Neural cell (in vitro differentiated cells): ENCODE results near the gene INPP5F. TPM values are rescaled to one million over a fixed set of nuclear protein-coding genes. Genes with fewer than 3 reads are reported as not detected.
"Not testable (repeated sequence)": the region's sequence is repeated elsewhere in the genome, so short reads cannot be mapped to it uniquely, and the experiment has no call there.

ENCODE experiments used
- H2AFZ ChIP-seq: fragments of 200-600, 300-800 bp; sonication (generic), shearing (Covaris generic); 2 replicates; pipeline ENCODE4 v1.6.0; 2014; ENCODE audit warnings: low read depth, mild to moderate bottlenecking, antibody characterized with exemption, low read length, moderate library complexity
- H3F3A ChIP-seq: fragments of 200-600 bp; shearing (Covaris generic); 2 replicates; pipeline ENCODE4 v1.6.1; 2016; ENCODE audit warnings: mild to moderate bottlenecking, moderate library complexity, mixed read lengths, antibody characterized with exemption, low read length; ENCODE audit not compliant: insufficient read depth, poor library complexity, severe bottlenecking
- H3K27ac ChIP-seq: fragments of 200-600, 300-800 bp; sonication (generic), shearing (Covaris generic); 2 replicates; pipeline ENCODE4 v1.5.1; 2014; ENCODE audit warnings: mild to moderate bottlenecking, low read length, moderate library complexity
- H3K27me3 ChIP-seq: fragments of 300-800, 200-600 bp; sonication (generic), shearing (Covaris generic); 2 replicates; pipeline ENCODE4 v1.6.0; 2014; ENCODE audit warnings: mild to moderate bottlenecking, low read depth, low read length, moderate library complexity; ENCODE audit not compliant: insufficient read depth
- H3K36me3 ChIP-seq: fragments of 300-800, 200-600 bp; sonication (generic), shearing (Covaris generic); 2 replicates; pipeline ENCODE4 v1.5.1; 2014; ENCODE audit warnings: mild to moderate bottlenecking, antibody characterized with exemption, low read length, moderate library complexity; ENCODE audit not compliant: insufficient read depth
- H3K4me2 ChIP-seq: fragments of 300-800, 200-600 bp; sonication (generic), shearing (Covaris generic); 2 replicates; pipeline ENCODE4 v1.6.0; 2014; ENCODE audit warnings: mild to moderate bottlenecking, low read length
- H3K4me3 ChIP-seq: fragments of 300-800, 200-600 bp; sonication (generic), shearing (Covaris generic); 2 replicates; pipeline ENCODE4 v1.5.1; 2014; ENCODE audit warnings: mild to moderate bottlenecking, low read length, moderate library complexity
- H3K79me2 ChIP-seq: fragments of 200-600 bp; shearing (Covaris generic); replicated peaks from 2 replicates; pipeline ENCODE4 v1.6.0; 2014; ENCODE audit warnings: mild to moderate bottlenecking, low read length, moderate library complexity; ENCODE audit not compliant: insufficient read depth
- H3K9ac ChIP-seq: fragments of 300-800, 200-600 bp; sonication (generic), shearing (Covaris generic); 2 replicates; pipeline ENCODE4 v1.6.1; 2016; ENCODE audit warnings: mild to moderate bottlenecking, low read length, mixed read lengths
- H3K9me2 ChIP-seq: fragments of 200-600 bp; shearing (Covaris generic); 2 replicates; pipeline ENCODE4 v1.6.1; 2016; ENCODE audit warnings: mild to moderate bottlenecking, low read length, mixed read lengths; ENCODE audit not compliant: insufficient read depth
- H3K9me3 ChIP-seq: fragments of 200-600, 300-800 bp; sonication (generic), shearing (Covaris generic); 2 replicates; pipeline ENCODE4 v1.6.1; 2016; ENCODE audit warnings: mild to moderate bottlenecking, mixed run types, low read length, moderate library complexity, mixed read lengths
- H4K20me1 ChIP-seq: fragments of 200-600 bp; shearing (Covaris generic); 2 replicates; pipeline ENCODE4 v1.6.1; 2016; ENCODE audit warnings: mild to moderate bottlenecking, mixed run types; ENCODE audit not compliant: insufficient read depth
- CTCF ChIP-seq: fragments of 450-650 bp; IDR thresholded peaks from 2 replicates; pipeline ENCODE4 v1.5.1; 2014; ENCODE audit warnings: antibody characterized with exemption, mild to moderate bottlenecking, moderate library complexity; ENCODE audit not compliant: poor library complexity, severe bottlenecking
- EP300 ChIP-seq: fragments of 450-650 bp; conservative IDR thresholded peaks from 2 replicates; pipeline ENCODE4 v1.6.1; 2014; ENCODE audit warnings: antibody characterized with exemption, mild to moderate bottlenecking, moderate library complexity; ENCODE audit not compliant: poor library complexity, severe bottlenecking
- EZH2 ChIP-seq: fragments of 200-600, 300-800 bp; shearing (Covaris generic), sonication (generic); IDR thresholded peaks from 2 replicates; pipeline ENCODE4 v1.6.1; 2014; ENCODE audit warnings: antibody characterized with exemption, low read length, borderline replicate concordance, mild to moderate bottlenecking; ENCODE audit not compliant: insufficient read depth, poor library complexity, severe bottlenecking
- MXI1 ChIP-seq: fragments of 450-650 bp; conservative IDR thresholded peaks from 2 replicates; pipeline ENCODE4 v1.6.1; 2014; ENCODE audit warnings: antibody characterized with exemption, mild to moderate bottlenecking; ENCODE audit not compliant: poor library complexity, severe bottlenecking
- POLR2AphosphoS5 ChIP-seq: IDR thresholded peaks from 2 replicates; pipeline ENCODE4 v1.6.1; 2012
- RAD21 ChIP-seq: fragments of 450-650 bp; conservative IDR thresholded peaks from 2 replicates; pipeline ENCODE4 v1.6.1; 2014; ENCODE audit warnings: antibody characterized with exemption, mild to moderate bottlenecking, moderate library complexity
- REST ChIP-seq: IDR thresholded peaks from 2 replicates; pipeline ENCODE4 v1.6.1; 2012; ENCODE audit warnings: borderline replicate concordance
- SMC3 ChIP-seq: fragments of 450-650 bp; conservative IDR thresholded peaks from 2 replicates; pipeline ENCODE4 v1.6.1; 2014; ENCODE audit warnings: antibody characterized with exemption, mild to moderate bottlenecking, moderate library complexity; ENCODE audit not compliant: poor library complexity
- TAF1 ChIP-seq: IDR thresholded peaks from 2 replicates; pipeline ENCODE4 v1.6.1; 2012; ENCODE audit warnings: low read depth
- polyA plus RNA-seq: library from polyadenylated mRNA; depleted of rRNA; stranded (reverse); fragments of >200 nt; gene quantifications from 2 replicates; pipeline ENCODE4 v1.2.3, GENCODE V29; 2014

INPP5F gene
- polyA plus RNA-seq, 1 donor from 2014 or later = 114 TPM

GRCh38 chr10:119706521-119707278 is 19.1 kb upstream of the INPP5F start:
- Histone ChIP-seq H3K9ac (no peak overlapping the region), H3K9me3 (no peaks in the 10 kb centered on the region), H3K36me3 (no peaks in the 10 kb centered on the region), H3K9me2 (no peaks in the 10 kb centered on the region), H3K4me3 (no peak overlapping the region), H2AFZ (no peak overlapping the region), H3F3A (no peaks in the 10 kb centered on the region), H3K27me3 (no peaks in the 10 kb centered on the region), H3K4me2 (no peak overlapping the region), H3K79me2 (no peaks in the 10 kb centered on the region), H4K20me1 (no peaks in the 10 kb centered on the region), H3K27ac (no peak overlapping the region)
- no peak for TF ChIP-seq EZH2
- no peak for TF ChIP-seq CTCF
- no peak for TF ChIP-seq POLR2AphosphoS5
- TF ChIP-seq REST = no peak
- no peak for TF ChIP-seq EP300
- no peak for TF ChIP-seq TAF1
- TF ChIP-seq RAD21 = no peak
- no peak for TF ChIP-seq MXI1
- no peak for TF ChIP-seq SMC3

GRCh38 chr10:119707331-119707730 is 18.5 kb upstream of the INPP5F start:
- H3K9me3 ChIP-seq, H4K20me1 ChIP-seq, H3K9me2 ChIP-seq, H3K9ac ChIP-seq, H3K4me3 ChIP-seq, H3K4me2 ChIP-seq, H3K79me2 ChIP-seq, H3F3A ChIP-seq, H3K27me3 ChIP-seq, H2AFZ ChIP-seq, H3K36me3 ChIP-seq, H3K27ac ChIP-seq: not testable (repeated sequence)

GRCh38 chr10:119710935-119711334 is 14.9 kb upstream of the INPP5F start:
- H3K27ac ChIP-seq = not testable (repeated sequence)

More at GRCh38 chr10:119710935-119711334, 14.9 kb upstream of the INPP5F start:
- H3K36me3 ChIP-seq, H3F3A ChIP-seq, H4K20me1 ChIP-seq, H3K9ac ChIP-seq, H3K79me2 ChIP-seq, H3K9me3 ChIP-seq, H3K4me2 ChIP-seq, H2AFZ ChIP-seq, H3K27me3 ChIP-seq, H3K4me3 ChIP-seq, H3K9me2 ChIP-seq: not testable (repeated sequence)
